Measurements from ENCODE around the gene TSPAN9.

Gene TSPAN9

DNA sequence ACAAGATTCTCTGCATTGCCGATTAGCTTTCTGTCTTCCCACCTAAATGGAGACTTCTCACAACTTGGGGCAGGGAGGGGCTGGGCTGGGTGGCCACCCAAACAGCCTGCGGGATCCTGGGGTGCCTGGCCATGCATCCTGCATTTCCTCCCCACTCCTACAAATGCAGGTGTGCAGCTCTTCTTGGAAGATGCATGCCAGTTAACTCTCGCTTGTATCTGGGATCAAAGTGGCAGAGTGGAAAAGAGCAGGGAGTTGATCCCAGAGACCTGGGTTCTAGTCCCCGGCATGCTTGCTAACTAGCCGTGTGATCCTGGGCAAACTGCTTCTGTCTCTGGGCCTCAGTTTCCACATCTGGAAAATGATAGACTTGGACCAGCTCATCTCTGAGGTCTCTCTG is 136.6 kb downstream of the TSPAN9 start:
- DNase-seq, result no peak

DNA sequence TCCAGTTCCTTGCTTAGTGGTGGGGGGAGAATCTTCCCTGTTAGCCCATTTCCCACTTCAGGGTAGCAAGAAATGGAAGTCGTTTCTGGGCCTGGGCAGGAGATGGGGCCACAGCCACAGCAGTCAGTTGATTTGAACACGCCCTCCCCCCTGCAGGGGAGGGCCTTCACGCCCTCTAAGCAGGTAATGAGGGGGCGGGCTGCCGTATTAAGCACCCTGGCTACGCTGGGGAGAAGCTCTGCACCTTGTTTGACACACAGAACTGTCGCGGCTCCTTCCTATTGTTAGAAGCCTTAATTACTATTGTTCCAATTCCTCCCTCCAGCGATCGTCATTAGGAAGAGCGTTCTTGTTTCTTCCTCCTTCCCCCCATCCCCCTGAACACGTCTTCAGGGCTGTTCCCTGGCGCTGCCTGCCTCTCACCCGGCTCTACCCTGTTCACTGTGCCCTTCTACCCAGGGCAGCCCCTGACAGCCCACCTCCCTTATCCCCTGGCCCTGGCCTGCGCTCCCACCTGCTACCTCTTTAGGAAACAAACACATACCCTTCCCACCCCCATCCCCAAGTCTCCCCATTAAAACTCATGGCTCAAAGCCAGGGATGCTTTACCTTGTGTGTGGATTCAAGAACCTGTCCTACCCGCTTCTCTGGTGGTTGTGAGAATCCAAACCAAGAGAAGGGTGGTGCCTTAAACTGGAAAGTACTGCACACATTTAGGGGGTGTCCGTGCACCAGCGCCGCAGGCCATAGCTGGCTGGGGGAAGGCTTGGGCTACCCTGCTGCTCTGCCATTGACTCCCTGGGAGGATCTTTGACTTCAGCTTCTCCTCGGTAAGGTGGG is 137.6 kb downstream of the TSPAN9 start:
- peak; percentile 82 to 97 (median 93) for DNase-seq

DNA sequence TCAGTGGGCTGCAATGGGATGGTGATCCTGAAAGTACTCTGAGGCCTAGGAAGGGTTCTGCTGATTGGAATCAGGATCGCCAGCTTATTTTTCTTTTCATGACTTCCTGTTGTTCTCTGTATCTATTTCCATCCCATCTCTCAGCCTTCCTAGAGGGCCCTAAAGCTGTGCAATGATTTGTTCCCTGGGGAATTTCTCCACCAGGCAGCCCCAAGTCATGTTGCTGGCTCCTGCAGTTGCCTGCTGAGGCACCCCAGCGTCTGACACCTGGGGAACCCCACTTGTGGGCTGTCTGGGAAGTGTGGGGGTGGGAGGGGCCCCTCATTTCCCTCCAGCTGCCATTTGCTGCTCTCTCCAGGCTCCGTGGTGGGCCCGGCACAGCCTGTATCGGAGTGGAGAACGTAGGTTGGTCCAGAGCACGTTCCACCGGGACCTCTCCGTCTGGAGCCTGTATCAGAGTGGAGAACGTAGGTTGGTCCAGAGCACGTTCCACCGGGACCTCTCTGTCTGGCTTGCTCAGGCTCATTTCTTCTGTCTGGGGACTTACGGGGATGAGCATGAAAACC is 138.3 kb downstream of the TSPAN9 start:
- DNase-seq, result no peak

DNA sequence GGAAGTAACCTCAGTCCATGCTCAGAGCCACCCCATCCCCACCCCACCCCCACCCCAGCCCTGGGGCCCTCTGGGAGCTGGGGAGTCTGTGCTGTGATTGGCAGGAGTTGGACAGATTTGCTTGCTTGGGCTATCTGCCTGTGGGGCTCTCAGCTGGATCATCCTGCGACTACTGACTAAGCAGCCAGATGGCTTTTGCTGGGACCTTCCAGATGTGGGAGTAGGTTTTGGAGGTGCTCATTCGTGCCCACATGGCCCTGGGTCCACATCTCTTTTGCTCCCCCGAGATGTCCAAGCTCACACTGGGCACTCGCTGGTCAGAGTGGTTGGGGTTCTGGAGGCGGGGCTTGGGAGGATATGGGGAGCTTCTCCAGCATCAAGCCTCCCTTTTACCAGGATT is 138.9 kb downstream of the TSPAN9 start:
- DNase-seq, result no peak

DNA sequence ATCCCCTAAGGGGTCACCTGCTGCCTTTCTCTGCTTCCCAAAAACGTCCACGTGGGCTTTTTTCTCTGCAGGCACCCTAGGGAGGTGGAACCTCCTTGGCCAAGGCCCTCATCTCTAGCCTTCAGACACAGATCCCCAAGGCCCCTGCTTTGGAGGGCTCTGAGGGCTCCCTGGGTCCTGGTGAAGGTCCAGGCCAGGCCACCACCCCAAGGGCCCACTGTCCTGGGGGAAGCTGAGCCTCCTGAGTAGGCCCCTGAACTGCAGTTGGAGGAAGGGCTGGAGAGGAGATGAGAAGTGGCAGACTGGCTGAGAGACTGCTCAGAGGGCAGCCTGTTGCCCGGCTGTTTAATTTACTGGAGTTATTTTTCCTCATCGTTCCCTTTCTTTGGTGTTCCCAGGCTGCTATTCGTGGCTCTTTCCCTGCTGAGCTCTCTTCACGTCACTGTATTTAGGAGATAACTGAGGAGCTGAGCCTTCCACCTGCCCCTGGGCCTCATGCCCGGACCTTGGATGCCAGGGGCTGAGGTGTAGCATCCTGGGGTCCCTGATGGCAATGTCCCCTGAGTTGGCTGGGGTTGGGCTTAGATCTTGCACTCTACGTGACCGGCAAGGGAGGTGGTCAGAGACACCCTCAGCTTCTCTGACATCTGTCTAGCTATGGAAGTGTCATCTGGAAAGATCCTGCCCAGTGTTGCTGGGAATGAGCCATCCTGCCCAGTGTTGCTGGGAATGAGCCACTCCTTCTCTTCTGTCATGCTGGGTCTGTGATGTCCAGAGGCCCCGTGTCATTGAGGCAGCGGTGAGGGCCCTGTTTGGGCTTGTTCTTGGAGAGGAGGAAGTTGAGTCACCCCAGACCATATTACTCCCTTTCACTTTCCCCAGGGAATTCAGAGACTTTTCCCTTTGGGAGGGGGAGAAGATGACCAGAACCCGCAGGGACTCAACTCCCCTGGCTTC is 139.8 kb downstream of the TSPAN9 start:
- DNase-seq, result no peak

DNA sequence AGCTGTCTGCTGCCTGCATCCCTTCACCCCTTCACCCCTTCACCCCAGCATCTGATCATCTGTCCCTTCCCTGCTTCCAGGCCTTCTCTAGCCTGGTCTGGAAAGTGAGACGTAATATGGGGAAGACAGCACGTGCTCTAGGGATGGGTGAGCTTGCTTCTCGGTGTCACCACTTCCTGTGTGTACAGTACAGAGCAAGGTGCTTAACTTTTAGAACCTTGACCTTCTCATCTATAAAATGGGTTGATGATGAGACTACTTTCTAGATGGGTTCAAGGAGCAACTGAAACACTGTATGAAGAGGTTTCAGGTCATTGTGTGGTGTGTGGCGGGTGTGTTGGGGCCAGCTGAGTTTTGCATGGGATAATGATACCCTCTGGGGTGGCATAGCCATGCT is 140.5 kb downstream of the TSPAN9 start:
- DNase-seq, result no peak

DNA sequence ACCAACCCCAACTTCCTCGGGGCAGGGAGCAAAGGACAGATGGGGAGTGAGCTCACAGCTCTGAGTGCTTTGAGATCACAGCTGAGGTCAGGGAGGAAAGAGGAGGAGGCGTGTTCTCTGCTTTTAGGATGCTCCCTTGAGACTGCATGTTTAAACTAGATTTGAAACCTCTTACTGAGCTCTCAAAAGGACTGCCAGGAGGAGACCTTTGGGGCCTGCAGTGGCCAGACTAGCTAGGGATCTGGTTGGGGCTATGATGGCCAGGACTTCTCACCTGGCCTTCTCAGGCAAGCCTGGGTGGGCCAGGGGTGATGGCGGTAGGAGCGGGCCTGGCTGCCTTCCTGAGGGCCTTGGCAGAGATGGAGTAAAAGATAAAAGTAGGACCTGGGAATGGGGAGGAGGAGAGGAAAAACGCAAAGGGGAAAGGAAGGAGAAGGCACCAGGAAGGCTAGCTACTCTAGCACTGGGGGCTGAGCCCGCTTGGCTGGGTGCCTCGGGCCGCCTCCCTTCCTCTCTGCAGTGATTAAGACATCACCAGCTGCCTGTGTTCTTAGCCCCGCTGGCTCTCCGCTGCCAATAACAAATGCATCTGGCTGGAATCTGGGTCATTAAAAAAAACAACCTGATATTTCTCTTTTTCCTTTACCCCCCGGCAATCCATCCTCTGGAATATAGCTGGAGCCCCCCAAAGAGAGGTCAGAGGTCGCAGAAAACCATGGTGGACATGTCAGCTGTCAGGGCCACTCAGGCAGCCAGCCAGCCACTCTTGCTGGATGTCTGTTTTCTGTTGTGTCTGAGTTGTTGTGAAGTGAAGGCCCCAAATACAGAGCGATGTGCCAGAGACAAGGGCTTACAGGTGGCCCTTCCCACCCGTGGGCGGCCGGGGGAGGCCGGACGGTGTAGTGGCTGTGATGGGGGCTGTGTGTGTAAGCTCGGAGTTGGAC is 141.3 kb downstream of the TSPAN9 start:
- peak; percentile 75 to 86 (median 76) for DNase-seq

DNA sequence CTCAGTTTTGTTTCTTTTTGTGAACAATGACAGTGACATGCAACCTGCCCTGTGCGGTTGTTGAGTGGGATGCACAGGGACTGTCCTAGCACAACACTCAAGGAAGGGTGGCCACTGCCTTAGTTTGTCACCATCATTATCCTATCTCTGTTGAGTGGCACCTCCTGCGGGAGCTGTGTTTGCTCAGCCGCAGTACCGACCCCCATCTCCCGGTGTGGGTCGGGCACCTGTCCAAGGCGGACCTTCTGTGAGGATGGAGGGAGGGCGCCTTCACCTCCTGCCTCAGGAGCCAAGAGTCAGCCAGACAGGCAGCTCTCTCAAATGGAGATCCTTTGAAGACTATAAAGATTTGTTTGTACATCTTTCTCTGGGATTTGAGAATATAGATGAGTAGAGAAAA is 142.1 kb downstream of the TSPAN9 start:
- peak; percentile 35 to 92 (median 78) for DNase-seq

DNA sequence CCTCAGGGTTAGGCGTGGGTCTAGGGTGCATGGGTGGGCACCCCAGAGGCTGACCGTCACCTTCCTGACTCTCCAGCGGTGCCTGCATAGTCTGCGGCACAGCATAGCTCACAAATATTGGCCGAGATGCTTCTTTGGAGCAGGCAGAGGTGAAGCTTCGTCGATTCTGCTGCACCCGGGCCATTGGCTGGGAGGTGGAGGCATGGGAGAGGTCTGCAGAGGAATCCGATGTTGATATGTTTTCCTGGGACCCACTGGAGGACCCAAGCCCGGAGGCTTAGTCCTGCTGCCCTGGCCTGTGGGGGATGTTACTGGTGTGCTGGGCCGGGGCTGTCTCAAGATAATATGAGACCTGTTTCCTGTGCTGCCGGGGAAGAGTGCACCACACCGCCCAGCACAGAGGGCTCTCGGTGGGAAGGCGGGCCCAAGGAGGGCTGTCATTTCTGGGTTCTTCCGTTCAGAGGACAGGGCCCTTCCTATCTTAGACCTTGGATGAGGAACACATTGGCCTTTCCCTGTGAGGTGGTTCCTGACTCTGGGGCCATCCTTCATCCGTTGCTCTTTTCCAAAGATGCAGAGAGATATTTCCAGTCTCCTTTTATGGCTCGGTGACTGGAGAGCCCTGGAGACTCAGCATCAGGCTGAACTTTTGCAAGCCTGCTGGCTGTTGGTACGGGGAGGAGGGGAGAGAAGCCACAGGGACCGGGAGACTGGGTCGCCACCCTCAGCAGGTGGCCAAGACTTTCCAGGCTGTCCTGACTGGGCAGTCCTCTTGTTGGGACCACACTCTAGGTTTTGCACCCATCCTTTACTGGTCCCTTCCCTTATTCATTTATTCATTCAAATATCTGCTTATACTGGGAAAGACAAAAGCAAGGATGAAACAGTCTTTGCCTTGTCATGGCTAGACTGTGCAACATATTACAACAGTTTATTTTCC is 143.5 kb downstream of the TSPAN9 start:
- no peak for DNase-seq

DNA sequence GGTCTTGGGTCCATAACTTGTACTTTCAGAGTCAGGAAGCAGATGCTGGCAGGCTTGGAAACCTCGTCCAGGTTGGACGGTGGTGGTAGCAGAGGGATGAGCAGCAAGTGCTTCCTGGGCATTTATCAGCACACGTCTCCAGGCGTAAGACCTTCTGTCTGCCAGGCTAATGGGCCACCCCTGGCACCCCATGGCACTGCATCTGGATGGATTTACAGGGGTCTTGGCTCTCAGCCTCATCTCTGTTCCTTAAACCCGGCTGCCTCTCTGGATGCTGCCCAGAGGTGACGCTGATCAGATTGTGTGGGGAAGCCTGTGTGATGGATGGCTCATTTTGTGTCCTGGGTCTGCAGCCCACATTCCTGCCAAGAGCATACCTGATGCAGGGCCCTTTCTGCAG is 145.1 kb downstream of the TSPAN9 start:
- DNase-seq, result no peak

DNA sequence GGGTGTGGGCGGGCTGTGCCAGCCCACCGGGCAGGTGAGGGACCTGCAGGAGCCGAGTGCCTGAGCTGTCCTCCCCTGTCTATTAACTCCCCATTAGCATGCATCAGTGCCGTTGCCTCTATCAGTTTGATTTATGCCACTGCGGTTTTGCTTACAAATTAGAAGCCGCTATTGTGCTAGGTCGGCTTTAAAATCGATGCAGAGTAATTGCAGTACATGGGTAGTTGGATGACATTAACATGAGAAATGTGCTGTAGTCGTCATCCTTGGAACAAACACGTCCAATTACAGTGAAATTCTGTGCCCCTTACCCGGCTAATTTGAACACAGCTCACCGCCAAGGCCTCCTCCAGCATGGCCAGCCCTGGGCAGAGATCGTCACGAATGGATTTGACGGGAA is 145.8 kb downstream of the TSPAN9 start:
- DNase-seq, result peak; percentile 87 to 98 (median 91)

DNA sequence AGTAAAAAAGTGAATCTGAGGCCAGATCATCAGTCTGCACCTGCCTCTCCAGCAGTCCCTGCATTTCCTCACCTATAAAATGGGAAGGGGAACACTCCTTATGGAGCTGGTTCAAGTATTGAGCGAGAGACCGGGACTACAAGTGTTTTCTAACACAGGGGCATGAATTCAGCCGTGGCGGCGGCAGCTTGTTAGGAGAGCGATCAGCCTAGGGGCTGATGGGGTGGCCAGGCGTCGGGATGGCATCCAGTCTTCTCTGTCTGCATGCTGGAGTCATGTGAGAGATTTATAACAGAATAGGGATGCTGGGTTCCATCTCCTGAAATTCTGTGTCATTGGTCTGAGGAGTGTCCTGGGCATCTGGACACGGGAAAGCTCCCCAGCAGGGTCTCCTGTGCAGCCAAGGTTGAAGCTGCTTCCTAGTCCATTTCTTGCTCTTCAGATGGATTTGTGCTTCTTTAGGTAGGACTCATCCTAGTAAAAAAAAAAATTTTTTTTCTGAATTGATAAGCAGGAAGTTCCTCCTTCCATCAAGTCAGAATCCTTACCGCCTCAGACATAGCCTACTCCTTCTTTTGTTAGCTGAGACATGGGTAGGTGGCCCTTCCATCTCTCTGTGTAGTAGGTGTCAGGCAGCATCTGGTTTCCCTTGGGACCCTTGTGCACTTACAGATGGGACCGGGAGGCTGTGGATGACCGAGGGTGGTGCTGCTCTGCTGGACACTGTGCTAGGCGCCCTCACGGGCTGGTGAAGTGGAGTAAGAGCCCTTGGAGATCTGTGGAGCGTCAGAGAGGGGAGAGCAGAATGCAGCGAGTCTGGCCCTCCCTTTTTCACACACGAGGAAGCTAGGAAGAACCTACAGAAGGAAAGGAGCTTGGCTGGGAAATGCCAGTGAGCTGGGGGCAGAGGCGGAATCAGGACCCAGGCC is 146.7 kb downstream of the TSPAN9 start:
- peak; percentile 49 to 88 (median 74) for DNase-seq

DNA sequence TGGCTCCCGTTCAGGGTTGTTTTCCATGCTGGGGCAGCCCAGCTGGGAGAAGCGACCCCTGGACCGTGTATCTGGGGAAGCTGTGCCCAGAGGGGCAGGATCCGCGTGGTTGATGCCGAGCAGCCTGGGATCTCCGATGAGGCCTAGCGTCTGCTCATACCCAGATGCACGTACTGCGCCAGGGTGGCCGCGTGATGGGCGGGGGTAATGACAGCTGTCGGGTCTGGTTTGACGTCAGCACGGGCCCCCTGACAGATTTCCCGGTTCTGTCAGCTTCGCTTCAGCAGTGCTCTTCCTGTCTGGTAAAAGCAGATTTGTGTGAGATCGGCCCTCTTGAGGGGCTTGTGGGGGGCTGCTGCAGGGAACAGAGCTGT is 147.3 kb downstream of the TSPAN9 start:
- DNase-seq, result no peak

DNA sequence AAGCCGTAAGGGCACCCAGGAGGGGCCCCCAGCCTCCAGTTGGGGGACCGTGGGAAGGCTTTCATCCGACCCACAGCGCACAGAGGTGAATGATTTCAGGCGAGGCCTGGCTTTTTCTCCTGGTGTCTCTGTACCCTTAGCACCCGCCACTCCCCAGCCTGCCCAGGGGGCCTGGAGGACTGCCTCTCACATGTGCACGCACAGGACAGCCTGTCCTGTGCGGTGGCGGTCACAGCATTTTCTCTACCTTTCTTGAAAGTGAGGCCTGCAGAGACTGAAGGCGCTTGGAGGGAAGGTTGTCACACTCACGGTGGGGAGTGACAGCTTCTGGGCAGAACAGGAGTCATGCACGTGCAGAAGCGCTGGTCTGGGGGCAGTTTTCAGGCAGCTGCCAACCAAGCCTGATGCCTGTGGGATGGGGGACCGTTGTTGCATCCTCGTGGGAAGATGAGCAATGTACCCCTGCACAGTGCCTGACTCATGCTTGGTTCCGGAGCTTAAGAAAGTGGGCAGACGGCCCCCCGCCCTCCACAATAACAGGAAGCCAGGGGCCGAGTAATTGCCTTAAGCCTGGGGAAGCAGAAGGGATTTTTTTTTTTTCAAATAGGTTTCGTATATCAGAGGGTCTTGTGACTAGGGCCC is 148.1 kb downstream of the TSPAN9 start:
- no peak for DNase-seq

DNA sequence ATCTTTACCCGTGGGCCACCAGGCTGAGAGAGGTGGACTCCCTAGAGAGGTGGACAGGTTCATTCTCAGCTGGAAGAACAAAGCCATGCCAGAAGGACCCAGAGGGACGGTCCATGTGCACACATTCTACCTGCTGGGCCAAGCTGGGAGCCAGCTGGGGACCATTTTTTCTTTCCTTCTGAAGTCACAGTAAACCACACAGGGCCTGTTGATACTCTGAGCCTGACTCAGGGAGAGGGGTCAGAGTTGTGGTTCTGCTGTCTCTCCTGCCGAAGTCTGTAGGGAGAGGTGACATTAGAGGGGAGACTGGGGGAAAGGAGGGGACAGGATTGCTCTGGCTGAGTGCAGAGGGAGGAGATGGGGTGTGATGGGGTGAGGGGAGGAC is 148.6 kb downstream of the TSPAN9 start:
- DNase-seq, result no peak

DNA sequence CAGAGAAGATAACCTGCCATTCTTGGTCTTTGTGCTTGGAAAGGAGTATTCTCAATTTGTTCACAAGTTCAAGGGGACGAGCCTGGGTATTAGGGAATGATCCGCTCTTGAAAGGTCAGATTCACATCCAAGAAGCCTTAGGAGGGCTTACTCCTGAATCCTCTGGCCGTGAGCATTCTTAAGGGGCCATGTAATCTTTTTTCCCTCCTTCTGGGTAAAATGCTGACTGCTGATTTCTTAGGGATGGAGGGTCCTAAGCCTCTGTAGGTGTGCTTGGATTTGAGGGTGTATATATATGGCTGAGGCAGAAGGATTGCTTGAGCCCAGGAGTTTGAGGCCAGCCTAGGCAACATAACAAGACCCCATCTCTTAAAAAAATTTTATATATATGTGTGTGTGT is 149.1 kb downstream of the TSPAN9 start:
- no peak for DNase-seq

DNA sequence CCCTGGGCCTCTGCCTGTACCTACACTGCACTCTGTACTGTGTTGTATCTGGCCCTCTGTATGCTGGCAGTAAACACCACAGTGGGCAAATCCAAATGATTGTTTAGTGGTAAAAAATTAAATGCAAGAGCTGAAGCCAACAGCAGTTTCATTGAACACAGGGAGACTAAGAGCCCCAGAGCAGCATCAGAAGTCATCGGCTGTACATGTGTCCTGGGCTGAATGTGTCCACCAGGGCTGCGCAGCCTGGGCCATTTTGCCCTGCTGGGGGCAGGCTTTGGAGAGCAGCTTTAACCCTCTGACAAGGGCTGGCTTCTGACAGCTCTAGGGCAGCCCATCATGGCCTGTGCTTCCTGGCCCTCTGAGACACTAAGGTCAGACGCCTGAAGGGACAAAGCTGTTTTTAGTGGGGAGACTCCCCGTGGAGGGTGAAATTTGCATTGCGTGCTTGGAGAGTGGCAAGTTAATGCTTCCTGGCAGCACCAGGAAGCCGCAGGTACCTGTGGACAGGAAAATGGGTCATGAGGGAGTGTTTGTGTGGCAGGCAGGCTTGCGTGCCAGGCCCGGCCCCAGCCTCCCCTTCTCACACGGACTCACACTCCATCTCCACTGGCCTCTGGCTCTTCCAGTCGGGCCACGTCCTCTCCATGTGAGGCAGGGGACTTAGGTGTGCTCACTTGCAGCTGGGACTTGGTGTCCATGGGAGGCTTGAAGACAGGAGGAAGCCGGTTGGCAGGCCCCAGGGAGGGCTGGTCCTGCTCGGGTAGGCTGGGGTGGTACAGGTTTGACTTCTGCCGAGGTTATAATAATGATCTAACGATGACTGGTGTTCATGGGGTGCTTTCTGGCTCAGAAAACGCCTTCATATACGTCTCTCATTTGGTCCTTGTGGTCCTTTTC is 150.1 kb downstream of the TSPAN9 start:
- no peak for DNase-seq

DNA sequence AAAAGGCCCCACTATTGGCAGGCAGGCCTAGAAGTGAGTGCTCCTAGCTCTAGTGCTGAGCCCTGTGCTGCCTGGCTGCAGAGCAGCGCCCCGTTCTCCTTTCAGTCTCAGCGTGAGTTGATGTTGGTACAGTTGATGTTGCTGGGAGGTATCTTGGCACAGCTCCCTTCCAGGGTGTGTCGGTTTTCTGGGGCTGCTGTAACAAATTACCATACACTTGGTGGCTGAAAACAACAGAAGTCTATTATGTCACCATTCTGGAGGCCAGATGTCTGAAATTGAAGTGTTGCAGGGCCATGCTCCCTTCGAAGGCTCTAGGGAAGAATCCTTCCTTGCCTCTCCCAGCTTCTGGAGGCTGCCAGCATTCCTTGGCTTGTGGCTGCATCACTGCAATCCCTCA is 151.4 kb downstream of the TSPAN9 start:
- DNase-seq, result no peak

DNA sequence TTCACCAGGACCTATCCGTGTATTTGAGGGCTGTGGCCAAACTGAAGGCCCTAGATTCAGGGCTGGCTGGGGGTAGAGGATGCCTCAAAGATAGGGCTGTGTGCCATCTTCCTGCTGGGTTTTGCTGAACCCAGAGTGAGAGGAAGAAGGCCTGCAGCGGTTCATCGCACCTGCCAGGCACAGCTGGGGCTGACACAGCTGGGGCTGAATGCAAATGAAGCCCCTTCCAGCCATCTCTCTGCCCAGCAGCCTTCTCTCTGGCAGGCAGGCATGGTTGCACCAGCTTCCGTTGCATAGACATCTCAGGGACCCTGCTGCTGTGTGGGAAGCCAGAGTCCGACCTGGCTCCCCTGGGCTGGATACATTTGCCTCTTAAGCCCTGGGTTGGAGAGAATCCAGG is 152.4 kb downstream of the TSPAN9 start:
- DNase-seq, result no peak
